ENCODE measurements around the gene AICDA.

GRCh38 chr12:8622646-8623045 is 10.0 kb upstream of the AICDA start:
- TF ChIP-seq CTCF (conservative IDR thresholded peaks at IDR 0.05; ENCODE audit: low read length) (no peak), EZH2phosphoT487 (IDR thresholded peaks at IDR 0.05; ENCODE audit: borderline replicate concordance) (no peak)
